HG03175 (cell line): ENCODE data around the gene PGGHG.
"Not testable (repeated sequence)": the region's sequence is repeated elsewhere in the genome, so short reads cannot be mapped to it uniquely, and the experiment has no call there.

Experiments used
- ATAC-seq: cut with Tn5 transposase; IDR thresholded peaks from one replicate; pipeline ENCODE4 v1.9.1; 2021; ENCODE audit warnings: mild to moderate bottlenecking, moderate library complexity; ENCODE audit not compliant: unreplicated experiment

PGGHG gene

GRCh38 chr11:296171-297050 is 7.5 kb downstream of the PGGHG start:
- ATAC-seq, result no peak

GRCh38 chr11:297051-297585 is 8.2 kb downstream of the PGGHG start:
- ATAC-seq, result no peak

- ATAC-seq, result no peak
Observed at GRCh38 chr11:297586-298405, 8.9 kb downstream of the PGGHG start.

- ATAC-seq, result no peak
Observed at GRCh38 chr11:298406-299065, 9.6 kb downstream of the PGGHG start.

- no peak for ATAC-seq
Observed at GRCh38 chr11:299081-299891, 10.4 kb downstream of the PGGHG start, which contains the start of gene IFITM5. TSS of gene IFITM5 (minus strand) at chr11:299526. CDS start at chr11:299490, 36 bp downstream.

GRCh38 chr11:299951-300735 is 11.2 kb downstream of the PGGHG start:
- ATAC-seq, result no peak

- no peak for ATAC-seq
Observed at GRCh38 chr11:303363-303762, 14.4 kb downstream of the PGGHG start.

- ATAC-seq, result no peak
Observed at GRCh38 chr11:304061-304506, 15.2 kb downstream of the PGGHG start.

GRCh38 chr11:304915-305843 is 16.3 kb downstream of the PGGHG start:
- no peak for ATAC-seq

- ATAC-seq, result no peak
Observed at GRCh38 chr11:305844-306211, 16.9 kb downstream of the PGGHG start.

GRCh38 chr11:306645-307371 is 17.9 kb downstream of the PGGHG start:
- no peak for ATAC-seq

GRCh38 chr11:307766-308708 is 19.1 kb downstream of the PGGHG start, which contains the start of gene IFITM2:
TSS of gene IFITM2 (plus strand) at chr11:307816. CDS start at chr11:308193, 377 bp downstream.
- not testable (repeated sequence) for ATAC-seq

GRCh38 chr11:308740-309665 is 20.1 kb downstream of the PGGHG start:
- ATAC-seq, result not testable (repeated sequence)

- ATAC-seq, result not testable (repeated sequence)
Observed at GRCh38 chr11:309979-310572, 21.1 kb downstream of the PGGHG start.
